22Rv1 (cell line): ENCODE data around the gene MRGPRX4.

ENCODE experiments used
- CTCF ChIP-seq: fragments of 450-650 bp; IDR thresholded peaks from 2 replicates; pipeline ENCODE4 v1.5.1; 2017; ENCODE audit warnings: mild to moderate bottlenecking
- ZFX ChIP-seq: fragments of 450-650 bp; IDR thresholded peaks from 2 replicates; pipeline ENCODE4 v1.6.1; 2017; ENCODE audit warnings: antibody characterized with exemption, borderline replicate concordance

GRCh38 chr11:18137186-18137800, 35.3 kb upstream of the MRGPRX4 start:
- TF ChIP-seq CTCF (no peak), ZFX (no peak)
